Right forelimb (tissue), 1 donor: ENCODE data around the gene RB1.
A peak's percentile ranks its signal among the peaks of the same experiment; 100 is the strongest.

Experiments
- DNase-seq: peaks from one replicate; pipeline ENCODE4 v3.0.0-alpha.2; 2018

The RB1 gene

DNA sequence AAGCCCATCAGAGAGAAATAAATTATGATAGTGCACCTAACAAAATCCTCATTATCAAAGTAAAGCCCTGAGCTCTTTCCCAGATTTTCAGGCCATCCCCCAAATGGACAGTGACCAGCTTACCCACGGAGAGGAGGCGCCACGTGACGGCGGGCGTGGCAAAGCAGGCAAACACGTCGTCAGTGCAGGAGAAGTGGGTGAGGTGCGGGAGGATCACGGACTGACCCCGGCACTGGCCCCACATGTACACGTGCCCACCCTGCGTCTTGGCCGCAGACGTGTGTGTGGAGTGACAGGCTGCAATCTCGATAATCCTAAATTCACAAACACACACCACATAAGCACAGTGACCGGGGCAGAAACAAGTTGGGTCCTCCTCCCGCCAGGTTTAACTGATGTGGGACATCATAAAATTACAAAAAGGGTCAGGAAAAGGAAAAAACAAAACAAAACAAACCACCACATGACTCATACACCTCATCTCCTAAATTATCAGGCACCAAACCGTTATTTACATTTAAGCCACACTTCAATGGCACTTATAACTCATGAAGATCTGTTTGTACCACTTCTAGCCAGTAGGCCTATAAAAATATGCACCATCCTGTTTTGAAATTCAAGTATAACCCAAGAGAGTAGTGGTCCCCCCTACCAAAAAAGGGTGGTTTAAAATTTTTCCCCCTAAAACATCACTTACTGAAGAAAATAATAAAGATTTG lies 199.2 kb downstream of the RB1 start:
- DNase-seq = no peak

DNA sequence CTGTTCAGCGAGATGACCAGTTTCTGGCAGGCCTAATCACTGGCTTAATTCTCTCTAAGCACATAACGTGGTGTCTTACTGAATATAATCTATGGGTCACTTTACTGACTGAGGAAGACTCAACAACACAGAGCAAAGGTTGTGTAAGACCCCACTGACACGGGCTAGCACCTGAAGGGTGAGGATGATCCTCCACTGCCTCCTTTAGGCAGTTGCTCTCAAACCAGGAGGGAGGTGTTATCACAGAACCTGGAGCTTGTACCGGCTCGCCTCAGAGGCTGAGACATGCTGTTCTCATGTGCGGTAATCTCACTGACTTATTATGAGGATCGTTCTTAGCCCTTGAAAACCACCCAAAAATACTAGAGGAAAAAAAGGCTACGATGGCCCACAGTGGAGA lies 201.1 kb downstream of the RB1 start:
- no peak for DNase-seq

DNA sequence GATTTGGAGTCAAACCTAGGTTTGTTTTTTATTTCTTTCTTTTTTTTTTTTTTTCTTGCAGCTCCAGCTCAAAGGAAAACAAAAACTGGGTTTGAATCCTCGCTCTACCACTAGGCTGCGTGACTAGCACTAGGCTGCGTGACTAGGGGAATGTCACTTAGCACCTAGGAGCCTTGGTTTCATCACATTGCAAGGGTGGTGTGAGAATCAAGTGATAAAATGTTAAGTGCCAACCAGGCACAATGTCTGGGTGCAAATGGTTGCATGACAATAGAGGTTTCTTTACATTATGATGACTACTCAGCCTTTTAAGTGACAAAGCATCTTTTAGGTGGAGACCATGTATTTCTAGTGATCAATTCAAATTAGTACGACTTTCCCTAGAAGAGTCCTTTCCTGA lies 201.5 kb downstream of the RB1 start:
- no peak for DNase-seq

DNA sequence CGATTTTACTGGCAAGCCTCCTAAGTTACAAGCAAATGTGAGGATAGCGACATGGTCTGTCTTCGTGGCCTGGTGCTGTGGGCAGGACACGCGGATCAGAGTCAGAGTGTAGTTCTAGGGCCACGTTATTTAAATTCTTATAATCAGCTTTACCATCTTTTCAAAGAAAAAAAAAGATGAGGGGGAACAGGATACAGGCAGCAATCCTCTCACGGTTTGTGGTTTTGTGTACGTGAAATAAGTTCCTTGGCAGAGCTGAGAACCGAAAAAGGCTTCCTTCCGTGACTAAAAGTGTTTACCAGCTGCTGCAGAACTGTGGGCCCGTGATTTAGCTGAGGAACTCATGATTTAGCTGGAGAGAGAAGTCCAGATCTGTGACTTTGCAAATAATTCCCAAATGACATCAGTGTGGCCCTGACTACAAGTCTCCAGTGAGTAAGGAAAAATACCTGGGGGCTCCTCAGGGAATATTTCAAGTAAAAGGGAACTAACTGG lies 202.1 kb downstream of the RB1 start:
- no peak for DNase-seq

DNA sequence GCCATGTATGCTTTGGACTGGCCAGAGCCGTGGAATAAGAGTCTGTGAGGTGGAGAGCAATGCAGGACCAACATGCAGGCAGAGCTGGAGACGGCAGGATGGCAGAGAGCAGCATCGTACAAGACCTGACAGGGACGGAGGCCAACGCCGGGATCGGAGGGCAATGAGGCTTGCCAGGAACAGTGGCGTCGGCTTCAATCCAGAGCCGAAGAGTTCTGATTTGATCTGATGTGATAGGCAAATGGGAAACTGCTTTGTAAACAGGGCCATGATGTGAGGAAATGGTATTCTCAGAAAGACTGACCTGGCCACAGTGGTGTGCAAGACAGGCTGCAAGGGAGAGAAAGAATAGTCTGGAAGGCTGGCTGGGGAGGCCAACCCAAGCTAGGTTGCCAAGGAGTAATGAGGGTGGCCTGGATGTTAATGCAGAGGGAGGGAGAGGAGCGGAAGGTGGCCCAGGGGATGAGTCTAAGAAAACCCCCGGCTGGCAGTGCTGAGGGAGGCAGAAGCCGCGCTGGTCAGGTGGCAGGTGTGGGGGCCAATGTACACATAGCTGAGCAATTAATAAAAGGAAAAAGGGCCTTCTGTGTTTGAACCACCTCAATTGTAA lies 202.6 kb downstream of the RB1 start:
- peak; percentile 55 for DNase-seq

DNA sequence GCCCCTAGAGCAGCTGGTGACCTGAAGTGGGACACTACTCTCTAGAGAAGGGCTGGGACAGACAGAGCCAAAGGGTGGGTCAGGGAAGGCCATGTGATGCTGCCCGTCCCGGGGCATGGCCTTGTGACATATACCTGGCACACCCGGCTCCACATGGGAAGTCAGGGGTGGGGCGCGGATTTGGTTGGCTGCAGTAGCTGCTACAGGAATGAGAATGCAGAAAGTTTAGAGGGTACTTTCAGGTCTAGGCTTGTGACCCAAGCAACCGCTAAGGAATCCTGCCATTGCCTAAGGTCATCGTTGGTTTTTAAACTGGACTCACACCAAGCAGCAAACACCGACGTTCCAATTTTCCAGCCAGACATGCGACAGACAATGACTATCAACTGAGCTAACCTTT lies 203.5 kb downstream of the RB1 start:
- DNase-seq = no peak

DNA sequence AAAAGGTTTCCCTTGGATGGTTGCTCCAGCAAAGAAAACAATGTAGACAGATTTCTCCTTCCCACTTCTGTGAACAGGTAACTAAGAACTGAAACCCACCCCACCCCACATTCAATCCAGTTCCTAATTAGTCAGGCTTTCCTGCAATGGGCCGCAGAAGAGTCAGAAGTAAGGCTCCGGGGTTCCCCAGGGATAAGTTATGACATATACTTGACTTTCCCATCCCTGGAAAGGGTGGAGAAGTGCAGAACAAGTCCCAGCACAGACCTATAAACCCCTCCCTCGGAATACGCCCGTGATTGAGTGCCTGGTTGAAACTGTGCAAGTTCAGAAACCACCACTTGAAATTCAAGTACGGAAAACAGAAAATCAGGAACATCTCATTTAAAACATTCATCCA lies 204.5 kb downstream of the RB1 start:
- DNase-seq = no peak

DNA sequence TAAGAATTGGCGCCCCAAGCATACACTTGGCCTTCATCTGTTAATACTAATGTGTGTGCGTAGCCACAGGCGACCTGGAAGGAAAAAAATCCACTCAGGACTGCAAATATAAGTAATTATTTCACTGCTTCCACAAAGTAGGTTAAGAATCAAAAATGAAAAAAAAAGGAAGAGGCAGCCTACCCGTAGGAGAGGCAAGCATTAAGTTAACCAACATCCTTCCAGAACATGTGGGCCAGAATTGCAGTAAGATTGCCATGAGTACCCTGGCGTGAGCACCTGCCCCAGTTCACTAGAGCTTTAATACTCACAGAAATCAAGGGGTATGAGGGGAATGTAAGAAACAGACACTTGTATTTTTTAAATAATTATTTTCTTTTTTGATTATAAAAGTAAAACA lies 207.1 kb downstream of the RB1 start:
- DNase-seq = no peak

DNA sequence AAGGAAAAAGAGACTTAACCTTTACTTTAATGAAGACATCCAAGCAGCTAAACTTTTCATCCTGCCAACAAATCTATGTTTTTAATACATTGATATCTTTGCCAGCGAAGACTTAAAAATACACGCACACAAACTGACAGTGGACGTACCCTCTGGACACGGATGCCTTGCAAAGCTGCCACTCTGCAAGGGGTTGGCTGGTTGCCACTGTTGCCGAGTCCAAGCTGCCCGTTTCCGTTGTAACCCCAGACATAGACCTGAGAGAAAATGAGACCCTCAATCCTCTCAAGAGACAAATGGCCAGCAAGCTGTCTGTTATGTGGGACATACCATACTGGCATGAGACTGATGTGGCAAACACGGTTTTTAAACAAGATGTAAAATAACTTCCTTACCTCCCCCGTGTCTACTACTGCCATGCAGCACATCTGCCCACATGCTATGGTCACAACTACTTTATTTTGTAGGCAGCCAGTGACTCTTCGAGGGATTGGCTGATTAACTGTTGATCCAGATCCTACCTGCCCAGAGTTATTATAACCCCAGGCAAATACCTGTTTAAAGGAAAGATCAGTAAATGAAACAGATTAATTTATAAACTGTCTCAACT lies 208.2 kb downstream of the RB1 start:
- no peak for DNase-seq

DNA sequence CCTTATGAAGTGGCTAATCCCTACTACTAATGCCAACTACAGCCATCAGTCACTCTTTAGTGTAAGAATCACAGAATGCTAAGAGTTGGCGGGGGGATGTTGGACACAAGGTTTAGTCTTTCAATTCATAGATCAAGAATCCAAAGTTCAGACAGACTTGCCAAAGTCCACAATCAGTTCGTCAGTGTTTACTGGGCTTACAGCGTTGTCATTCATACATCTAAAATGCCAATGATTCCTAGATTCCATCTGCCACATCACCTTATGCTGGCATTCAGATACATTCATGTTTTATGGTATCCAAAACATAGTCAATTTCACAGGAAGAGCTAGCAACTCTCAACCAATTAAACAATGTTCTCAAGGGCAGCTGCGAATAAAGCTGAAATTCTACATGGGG lies 211.2 kb downstream of the RB1 start:
- DNase-seq = no peak

DNA sequence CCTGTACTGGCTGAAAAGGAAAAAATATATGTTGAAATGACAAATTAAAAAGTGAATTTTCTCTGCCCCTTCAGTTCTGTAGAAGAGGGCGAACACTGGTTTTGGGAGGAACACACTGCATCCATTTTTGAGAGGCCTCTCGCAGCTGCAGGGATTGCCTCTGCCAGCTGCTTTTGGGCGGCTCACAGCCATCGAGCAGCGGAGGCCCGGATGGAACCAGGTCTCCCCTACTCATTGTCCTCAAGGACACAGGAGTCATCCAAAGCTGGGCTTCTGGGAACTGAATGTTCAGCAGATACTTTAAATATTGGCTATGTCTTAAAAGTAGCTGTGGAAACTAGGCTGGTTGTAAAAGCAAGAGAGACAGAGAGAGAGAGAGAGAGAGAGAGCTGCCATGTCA lies 212.2 kb downstream of the RB1 start:
- DNase-seq = no peak

DNA sequence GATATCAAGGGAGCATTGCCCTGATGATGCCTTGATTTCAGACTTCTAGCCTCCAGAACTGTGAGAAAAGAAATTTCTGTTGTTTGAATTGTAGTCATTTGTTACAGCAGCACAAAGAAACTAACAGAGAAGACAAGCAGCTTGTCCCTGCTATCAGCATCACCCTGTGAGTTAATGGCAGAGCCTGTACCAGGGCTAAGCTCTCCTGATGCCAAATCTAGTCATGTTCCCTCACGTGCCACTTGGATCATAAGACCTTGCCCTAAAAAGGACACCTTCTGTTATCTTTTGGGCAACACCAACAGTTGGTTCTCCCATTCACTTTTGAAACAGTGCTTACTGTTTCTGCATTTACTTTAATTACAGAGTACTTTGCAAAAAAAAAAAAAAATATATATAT lies 214.5 kb downstream of the RB1 start:
- DNase-seq = no peak

DNA sequence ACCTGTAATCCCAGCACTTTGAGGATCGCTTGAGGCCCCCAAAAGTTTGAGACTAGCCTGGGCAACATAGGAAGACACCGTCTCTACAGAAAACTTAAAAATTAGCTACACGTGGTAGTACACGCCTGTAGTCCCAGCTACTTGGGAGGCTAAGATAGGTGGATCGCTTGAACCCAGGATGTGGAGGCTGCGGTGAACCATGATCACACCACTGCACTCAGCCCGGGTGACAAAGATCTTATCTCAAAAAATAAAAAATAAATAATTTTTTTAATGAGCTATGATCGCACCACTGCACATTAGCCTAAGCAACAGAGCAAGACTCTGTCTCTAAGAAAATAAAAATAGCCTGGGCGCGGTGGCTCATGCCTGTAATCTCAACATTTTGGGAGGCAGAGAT lies 222.7 kb downstream of the RB1 start:
- DNase-seq = no peak

DNA sequence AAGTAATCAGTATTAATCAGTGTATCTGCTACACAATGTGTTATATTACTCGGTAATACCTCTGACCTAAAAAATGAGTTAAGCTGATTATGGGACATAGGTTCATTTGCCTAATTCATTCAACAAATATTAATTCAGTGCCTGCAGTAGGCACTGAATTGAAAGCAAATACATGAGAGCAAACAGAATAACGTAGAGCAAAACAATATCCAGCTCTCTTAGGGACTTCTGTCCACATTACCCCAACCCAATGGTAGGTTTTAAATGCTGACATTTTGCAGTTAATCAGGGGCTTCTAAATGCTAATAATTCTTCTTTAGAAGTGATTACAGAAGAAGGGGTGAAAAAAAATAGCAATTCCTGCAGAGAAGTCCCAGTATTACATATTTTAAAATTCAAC lies 224.4 kb downstream of the RB1 start:
- DNase-seq = no peak

DNA sequence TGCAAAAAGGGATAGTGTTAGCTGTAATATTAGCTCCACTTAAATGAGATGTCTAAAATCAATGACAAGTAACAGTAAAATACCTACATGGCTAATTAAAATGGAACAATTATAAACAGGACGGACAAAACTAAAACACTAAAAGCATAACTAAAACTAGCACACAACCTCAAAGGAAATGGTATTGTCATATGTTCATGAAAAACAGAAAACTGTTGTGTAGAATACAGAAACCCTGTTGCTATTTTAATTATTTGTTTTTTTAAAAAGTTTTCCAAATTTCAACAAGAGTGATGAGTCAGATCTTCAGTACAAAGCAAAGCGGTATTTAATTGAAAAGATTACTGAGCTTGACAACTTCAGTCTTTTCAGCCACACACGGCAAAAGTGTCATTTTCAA lies 225.2 kb downstream of the RB1 start:
- DNase-seq = no peak

DNA sequence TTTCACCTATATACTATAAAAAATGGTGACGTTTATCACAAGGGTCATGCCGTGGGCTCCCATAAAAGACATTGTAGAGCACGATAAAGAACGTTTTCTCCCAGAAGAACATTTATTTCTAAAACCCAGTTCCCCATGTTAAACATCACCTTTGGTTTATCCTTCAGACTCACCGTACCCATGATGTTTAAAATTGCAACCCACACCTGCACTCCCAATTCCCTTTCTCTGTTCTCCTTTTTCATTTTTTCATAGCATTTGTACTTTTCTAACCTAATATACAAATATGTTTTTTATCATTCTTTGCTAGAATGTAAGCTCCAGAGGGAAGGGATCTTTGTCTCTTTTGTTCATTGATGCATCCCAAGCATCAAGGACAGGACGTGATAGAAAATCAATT lies 227.3 kb downstream of the RB1 start:
- no peak for DNase-seq
